HG02798 (cell line): ENCODE measurements around the gene CNKSR3.

Experiments used
- ATAC-seq: cut with Tn5 transposase; IDR thresholded peaks from one replicate; pipeline ENCODE4 v1.9.1; 2021; ENCODE audit warnings: mild to moderate bottlenecking; ENCODE audit not compliant: unreplicated experiment, poor library complexity

Gene CNKSR3

DNA sequence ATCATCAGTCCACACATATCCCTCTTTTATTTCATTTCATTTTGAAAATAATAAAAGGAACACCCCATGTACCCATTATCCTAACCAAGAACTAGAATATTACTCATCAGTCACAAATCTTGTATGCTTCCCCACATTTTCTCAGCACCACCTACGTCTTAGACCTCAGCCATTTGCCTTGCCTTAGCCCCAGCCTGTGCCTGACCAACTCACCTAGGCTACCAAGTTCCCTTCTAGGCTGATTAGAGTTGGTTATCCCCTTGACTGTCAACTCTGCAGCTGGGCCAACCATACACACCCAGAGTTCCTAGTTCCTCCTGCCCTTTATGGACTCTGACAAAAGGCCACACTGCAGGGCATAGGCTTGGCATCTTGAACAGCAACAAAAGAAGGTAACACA is 120.5 kb downstream of the CNKSR3 start:
- ATAC-seq: peak; percentile 43

DNA sequence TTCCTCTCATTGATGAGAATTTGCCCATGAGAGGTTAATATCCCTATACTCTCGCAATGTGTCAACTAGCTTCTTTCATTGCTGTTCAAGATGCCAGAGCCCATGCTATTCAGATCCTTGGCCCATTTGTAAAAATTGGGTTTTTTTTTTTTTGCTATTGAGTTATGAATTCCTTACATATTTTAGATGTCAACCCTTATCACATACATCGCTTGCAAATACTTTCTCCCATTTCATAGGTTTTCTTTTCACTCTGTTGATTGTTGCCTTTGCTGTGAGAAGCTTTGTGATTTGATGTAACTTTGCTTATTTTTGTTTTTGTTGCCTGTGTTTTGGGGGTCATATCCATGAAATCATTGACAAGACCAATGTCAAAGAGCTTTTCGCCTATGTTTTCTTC is 121.7 kb downstream of the CNKSR3 start:
- ATAC-seq: no peak

DNA sequence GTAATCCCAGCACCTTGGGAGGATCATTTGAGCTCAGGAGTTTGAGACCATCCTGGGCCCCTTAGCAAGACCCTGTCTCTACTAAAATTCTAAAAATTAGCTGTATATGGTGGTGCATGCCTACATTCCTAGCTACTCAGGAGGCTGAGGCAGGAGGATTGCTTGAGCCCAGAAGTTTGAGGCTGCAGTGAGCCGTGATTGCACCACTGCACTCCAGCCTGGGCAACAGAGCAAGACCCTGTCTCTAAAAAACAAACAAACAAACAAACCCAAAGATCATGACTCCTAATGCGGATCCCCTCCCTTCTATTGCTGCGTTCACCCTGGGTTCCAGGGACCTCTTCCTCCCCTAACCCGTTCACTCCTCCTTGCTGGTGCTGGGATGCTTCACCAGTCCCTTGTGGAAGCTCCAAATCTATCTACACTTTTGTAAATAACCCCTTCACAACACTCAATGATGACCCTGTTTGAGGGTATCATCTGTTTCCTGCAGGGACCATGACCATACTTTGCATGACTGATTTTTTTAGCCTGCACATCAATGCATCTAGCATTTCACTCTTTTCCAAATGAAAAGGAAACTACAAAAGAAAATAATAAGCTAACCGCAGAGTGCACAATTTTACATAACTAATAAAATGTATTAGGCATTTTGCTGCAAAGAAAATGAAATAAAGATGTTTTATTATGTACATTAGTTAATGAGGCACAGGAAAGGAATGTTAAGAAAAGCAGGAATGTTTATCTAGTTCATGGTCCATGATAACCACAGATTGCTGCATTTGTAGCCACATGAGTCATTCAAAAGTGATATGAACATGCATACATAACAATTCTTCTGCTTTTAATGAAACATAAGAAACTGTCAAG is 123.4 kb downstream of the CNKSR3 start:
- no peak for ATAC-seq

DNA sequence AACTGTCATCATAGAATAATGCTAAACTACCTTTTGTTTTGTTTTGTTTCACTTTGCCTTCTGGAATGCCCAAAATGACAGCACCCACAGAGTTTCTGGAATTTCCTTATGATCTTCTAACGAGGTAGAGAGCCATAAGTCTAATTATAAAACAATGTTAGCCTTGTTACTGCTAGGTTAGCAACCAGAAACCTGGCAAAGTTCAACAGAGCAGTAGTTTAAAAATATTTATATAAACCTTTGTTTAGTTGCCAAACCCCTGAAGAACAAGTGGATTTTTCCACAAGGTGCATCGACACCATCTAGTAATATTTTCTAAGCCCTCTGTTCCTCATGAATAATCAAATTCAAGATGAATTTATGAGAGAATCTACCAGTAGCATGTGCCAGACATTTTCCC is 126.3 kb downstream of the CNKSR3 start:
- ATAC-seq: no peak

DNA sequence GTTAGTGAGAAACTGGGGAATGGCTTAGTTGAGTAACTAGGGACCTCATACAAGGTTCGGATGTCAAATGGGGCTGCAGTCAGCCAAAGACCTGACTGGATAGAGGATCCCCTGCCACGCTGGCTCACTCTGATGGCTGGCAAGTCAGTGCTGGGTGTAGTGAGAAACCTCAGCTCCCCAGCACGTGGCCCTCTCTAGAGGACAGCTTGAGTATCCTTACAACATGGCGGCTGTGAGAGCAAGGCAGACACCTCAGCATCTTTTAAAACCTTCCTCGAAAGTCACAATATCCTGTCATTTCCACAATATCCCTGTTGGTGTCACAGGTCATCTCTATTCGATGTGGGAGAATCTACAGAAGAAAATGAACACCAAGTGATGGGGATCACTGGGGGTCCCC is 127.2 kb downstream of the CNKSR3 start:
- ATAC-seq: no peak

DNA sequence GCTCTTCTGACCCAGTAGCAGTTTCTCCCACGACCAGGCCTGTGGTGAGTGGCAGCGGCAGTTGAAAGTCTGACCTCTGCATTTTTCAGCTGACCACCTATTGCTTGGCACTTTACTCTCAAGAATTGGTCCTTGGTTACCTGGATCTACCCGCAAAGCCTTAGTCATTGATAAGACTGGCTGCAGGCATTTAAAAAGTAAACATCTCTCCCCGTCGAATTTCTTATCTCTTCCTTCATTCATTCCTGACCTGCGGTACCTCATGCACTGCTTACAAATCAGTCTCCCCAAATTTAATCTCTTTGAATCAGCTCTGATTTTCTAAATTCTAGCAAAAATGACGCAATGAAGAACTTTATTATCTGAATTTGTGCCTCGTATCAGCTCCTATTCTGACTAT is 127.7 kb downstream of the CNKSR3 start:
- no peak for ATAC-seq

DNA sequence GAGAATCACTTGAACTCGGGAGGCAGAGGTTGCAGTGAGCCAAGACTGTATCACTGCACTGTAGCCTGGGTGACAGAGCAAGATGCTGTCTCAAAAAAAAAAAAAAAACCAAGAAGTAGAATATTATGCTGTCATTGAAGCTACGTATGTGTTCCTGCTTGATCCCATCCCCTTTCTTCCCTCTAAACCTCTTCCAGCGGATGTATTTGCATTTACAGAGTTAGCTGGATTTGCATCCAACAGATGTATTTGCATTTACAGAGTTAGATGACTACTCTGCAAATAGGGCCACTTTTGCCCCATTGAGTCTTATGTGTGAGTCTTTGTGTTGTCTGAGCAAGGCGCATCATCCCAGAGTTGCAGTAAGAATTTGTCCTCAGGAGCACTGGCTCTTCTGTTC is 128.9 kb downstream of the CNKSR3 start:
- no peak for ATAC-seq

DNA sequence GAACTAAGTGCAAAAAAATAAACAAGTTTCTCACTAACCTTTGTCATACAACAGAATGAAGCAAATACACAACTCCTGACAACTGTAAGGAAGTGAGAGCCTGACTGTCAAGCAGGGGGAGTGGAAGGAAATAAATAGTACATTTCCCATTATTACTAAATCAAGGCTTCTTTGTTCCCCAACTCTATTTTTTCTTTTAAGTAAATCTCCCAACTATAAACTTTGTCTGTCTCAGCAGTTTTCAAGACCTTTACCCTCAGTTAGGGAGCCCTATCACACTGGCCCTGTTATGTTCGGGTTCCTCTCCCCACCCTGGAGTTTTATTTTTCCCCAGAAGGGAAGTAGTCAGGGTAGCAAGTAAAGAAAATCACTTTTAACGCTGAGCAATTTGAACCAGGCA is 129.7 kb downstream of the CNKSR3 start:
- ATAC-seq: no peak

DNA sequence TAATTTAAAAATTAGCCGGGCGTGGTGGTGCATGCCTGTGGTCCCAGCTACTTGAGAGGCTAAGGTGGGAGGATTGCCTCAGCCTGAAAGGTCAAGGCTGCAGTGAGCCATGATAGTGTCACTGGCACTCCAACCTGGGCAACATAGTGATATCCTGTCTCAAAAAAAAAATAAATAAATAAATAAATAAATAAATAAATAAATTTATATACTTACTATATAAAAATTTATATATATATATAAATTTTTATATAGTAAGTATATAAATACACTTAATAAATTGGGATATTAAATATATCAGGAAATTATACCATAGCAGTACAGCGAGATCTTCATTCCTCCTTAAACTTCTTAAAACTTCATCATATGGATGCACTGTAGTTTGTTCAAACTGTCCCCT is 130.9 kb downstream of the CNKSR3 start:
- no peak for ATAC-seq

DNA sequence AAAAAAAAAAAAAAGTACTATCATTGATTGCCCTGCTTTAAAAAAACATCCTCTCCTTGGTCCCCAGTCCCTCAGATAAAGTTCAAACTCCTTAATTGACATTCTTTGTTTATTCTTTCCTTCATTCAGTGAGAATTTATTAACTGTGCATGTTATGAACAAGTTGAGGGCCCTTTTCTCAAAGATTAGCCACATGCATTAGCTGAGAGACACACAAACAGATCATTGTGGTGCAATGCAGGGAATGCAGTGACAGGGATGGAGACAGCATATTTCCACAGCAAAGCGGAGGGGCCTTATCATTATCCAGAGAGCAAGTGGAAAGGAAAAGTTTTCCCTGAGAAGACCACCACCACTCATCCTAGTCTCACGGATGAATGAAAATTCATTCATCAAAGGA is 132.0 kb downstream of the CNKSR3 start:
- no peak for ATAC-seq

DNA sequence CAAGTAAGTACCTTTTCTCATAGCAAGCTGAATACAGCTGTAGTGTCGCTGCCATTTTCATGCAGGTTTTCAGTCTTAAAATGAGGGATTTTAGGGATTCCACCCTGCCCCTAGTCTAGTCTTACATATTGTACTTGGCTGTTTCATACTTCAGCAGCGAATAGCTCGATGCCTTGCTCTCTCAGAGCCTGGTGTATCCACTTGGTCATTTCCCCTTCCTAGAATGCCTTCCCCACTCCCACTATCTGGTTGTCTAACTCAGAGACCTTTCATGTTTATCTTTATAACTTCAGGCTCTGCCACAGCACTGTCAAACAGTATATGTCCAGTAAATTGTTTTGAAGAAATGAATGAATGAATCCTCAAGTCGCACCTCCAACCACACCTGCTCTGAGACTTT is 132.8 kb downstream of the CNKSR3 start:
- ATAC-seq: no peak

DNA sequence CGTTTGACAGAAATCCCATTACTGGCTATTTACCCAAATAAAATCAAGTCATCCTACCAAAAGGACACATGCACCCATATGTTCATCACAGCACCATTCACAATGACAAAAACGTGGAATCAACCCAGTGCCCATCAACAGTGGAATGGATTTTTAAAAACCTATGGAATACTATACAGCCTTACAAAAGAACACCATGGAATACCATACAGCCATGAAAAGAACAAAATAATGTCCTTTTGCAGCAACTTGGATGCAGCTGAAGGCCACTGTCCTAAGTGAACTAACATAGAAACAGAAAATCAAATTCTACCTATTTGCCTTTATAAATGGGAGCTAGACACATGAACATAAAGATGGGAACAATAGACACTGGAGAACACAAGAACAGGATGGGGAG is 136.5 kb downstream of the CNKSR3 start:
- no peak for ATAC-seq

DNA sequence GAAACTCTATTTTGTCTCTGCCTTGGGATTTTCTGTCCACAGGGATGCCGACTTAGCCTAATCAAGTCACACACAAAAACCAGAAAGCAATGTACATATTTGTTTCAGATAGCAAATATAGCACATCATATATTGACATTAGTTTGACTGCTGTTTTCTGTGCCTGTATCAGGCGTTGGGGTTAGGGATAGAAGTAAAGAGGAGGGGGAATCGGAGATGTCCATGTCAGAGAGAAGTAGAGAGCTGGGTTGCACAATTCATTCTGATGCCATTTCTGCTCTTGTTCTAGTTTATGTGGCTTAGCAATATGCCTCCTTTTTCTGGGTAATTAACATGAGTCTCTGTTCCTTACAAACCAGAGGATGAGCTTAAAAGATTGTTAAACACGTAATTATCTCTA is 139.2 kb downstream of the CNKSR3 start:
- ATAC-seq: no peak

DNA sequence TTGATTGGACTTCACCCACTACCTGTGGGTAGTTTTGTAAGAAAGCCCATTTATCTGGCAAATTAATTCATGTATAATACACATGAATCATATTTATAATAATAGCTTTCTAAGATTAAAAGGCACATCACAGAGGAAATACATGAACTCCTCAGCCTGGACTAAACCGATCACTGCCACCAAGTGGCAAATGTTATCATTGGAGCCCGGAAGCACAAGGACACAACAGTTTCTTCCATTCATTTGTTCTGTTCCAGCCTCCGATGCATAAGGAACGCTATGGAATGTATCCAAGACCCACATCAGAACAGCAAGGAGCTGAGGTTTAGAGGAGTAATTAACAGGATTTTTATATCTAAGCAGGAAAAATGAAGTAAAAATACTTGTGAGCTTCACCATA is 139.9 kb downstream of the CNKSR3 start:
- peak; percentile 73 for ATAC-seq

DNA sequence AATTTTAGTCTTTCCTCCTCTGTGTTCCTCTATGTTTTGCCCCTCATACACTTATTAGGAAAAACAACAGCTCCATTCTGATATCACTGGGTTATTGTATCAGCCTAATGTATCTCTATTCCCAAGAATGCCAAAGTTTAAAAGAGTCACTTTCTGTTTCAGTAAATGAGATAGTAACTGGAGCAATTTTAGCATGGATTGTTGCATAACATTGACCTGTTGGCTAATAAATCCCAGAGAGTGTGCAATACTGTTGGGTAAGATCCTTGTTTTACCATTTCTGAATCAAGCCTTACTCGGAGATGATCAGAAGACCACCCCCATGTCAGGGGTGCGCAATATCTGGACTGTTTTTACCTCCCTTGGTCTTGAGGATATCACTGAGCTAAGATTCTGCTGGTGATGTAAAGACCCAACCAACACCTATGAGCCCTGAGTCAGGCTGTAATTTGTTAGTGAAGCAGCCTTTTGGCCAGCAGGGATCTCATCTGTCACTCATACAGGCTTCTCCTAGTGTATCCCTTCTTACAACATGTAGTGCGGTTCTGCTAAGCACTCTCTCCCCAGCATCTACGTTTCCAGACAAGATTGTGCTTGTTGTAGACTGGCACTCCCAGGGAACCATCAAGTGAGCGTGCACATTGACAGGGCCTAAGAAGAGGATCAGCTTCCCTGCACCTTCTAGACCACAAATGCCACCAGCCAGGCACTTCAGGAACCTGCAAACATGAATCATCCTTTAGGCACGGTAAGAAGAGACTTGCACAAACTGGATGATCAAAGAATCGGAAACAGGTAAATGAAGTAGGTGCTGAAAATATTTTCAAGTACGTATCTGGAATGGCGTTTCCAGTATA is 142.4 kb downstream of the CNKSR3 start:
- no peak for ATAC-seq

DNA sequence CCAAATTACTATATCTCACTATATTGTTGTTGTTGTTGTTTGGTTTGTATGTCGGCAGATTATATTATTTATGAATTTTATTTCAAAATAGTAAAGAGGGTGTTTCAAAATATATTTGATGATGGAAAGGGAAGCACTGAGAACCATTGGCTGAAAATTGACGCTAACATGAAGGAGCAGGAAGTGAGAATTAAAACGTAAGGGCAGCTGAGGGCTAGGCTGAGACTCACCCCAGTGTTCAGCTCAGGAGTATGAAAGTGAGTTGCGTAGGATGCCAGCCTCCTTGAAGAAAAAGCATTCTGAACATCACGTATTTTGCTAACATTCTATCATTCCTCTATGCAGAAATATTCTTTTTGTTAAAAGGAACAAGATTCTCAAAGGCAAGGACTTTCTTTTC is 143.1 kb downstream of the CNKSR3 start:
- no peak for ATAC-seq

DNA sequence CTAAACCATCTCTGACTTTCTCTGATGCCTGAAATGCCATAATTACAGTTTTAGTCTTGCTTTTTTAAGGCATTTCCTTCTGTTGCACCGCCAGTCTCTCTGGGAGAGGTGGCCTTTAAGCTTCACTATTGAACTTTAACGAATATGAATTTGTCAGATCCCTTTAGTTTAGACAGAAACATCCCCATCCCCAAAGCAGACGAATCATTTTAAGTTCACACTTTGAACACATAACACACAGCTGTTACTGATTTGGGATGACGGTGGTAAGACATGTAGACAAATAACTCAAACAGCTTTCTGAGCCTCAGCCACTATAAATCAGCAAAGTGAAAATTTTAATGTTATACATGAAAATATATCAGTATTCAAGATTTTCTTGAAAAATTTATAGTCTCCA is 146.7 kb downstream of the CNKSR3 start:
- no peak for ATAC-seq

DNA sequence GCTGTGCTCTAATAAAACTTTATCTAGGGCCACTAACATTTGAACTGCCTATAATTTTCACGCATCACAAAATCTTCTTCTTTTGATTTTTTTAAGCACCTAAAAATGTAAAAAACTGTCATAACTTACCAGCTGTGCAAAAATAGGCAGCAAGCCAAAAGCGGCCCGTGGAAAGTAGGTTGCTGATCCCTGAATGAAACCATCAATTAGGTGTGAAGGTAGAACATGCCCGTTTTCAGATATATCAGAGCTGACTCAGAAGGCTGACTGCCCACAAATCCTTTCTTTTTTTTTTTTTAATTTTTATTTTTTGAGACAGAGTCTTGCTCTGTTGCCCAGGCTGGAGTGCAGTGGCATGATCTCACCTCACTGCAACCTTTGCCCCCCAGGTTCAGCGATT is 149.0 kb downstream of the CNKSR3 start:
- no peak for ATAC-seq

DNA sequence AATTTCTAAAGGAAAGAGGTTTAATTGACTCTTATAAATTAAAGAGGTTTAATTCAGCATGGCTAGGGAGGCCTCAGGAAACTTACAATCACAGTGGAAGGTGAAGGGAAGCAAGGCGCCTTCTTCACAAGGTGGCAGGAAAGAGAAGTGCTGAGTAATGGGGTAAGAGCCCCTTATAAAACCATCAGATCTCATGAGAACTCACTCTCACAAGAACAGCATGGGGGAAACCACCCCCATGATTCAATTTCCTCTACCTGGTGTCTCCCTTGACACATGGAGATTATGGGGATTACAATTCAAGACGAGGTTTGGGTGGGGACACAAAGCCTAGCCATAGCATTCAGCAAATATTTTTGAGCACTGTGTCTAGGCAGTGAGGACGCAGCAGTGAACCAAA is 150.0 kb downstream of the CNKSR3 start:
- ATAC-seq: no peak

DNA sequence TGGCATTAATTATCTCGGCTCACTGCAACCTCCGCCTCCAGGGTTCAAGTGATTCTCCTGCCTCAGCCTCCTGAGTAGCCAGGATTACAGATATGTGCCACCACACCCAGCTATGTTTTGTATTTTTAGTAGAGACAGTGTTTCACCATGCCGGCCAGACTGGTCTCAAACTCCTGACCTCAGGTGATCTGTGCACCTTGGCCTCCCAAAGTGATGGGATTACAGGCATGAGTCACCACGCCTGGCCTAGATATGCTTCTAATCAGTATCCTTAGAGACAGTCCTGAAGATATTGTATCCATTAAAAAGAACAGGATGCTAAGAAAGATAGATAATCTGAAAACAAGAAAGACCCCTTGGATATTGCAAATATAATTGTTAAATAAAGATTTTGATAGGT is 150.8 kb downstream of the CNKSR3 start:
- ATAC-seq: no peak

DNA sequence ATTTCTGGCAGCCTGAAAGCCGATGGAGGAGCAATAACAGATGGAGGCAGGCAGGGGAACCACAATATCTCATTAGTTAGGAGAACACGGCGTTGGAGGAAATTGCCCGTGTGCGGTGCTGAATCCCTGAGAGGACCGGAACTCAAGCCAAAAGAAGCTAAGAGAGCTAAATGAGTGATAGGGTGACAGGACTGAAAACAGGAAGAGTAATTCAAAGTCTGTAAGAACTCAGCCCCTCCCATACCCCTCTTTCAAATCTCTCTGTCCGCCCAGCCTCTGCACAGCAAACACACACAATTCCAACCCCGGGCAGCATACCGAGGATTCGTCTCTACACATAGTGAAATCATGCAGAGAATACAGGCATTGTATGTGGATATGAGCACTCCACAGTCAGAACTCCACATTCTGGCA is 151.3 kb downstream of the CNKSR3 start:
- ATAC-seq: no peak
